NCI-H345 treated with DMSO at 0.1 percent for 48 hours (cell line): ENCODE data around the gene NTN5.
A peak's percentile ranks its signal among the peaks of the same experiment; 100 is the strongest.
"Not testable (repeated sequence)": the region's sequence is repeated elsewhere in the genome, so short reads cannot be mapped to it uniquely, and the experiment has no call there.

ENCODE experiments used
- DNase-seq: peaks from one replicate; lab custom pipeline; 2025; ENCODE audit not compliant: unreplicated experiment; lab: John Stamatoyannopoulos, UW

The NTN5 gene

GRCh38 chr19:48672994-48673393 is at the start of gene NTN5:
TSS of gene NTN5 (minus strand) at chr19:48673017. CDS start at chr19:48670986, 2,031 bp downstream.
- no peak for DNase-seq

- DNase-seq, result no peak
Measured at GRCh38 chr19:48722196-48722708, 49.4 kb upstream of the NTN5 start.

- DNase-seq, result peak; percentile 92
Measured at GRCh38 chr19:48720613-48721296, 47.9 kb upstream of the NTN5 start.

- DNase-seq, result no peak
Measured at GRCh38 chr19:48720251-48720612, 47.4 kb upstream of the NTN5 start.

- no peak for DNase-seq
Measured at GRCh38 chr19:48719263-48720171, 46.7 kb upstream of the NTN5 start, which contains the start of gene MAMSTR. TSS of gene MAMSTR (minus strand) at chr19:48719725. CDS start at chr19:48719031, 694 bp downstream.

GRCh38 chr19:48718711-48719231 is 46.0 kb upstream of the NTN5 start:
- no peak for DNase-seq

- DNase-seq, result not testable (repeated sequence)
Measured at GRCh38 chr19:48718106-48718505, 45.3 kb upstream of the NTN5 start.

- no peak for DNase-seq
Measured at GRCh38 chr19:48716562-48717291, 43.9 kb upstream of the NTN5 start.

- DNase-seq, result no peak
Measured at GRCh38 chr19:48715681-48716171, 42.9 kb upstream of the NTN5 start.

- DNase-seq, result no peak
Measured at GRCh38 chr19:48714759-48715675, 42.2 kb upstream of the NTN5 start.

GRCh38 chr19:48713864-48714755 is 41.3 kb upstream of the NTN5 start:
- peak; percentile 95 for DNase-seq

GRCh38 chr19:48713041-48713863 is 40.4 kb upstream of the NTN5 start:
- no peak for DNase-seq

- no peak for DNase-seq
Measured at GRCh38 chr19:48711106-48711662, 38.4 kb upstream of the NTN5 start.

- DNase-seq, result no peak
Measured at GRCh38 chr19:48708471-48708870, 35.7 kb upstream of the NTN5 start.

- DNase-seq, result no peak
Measured at GRCh38 chr19:48705431-48705830, 32.6 kb upstream of the NTN5 start.

- DNase-seq, result no peak
Measured at GRCh38 chr19:48703316-48703715, 30.5 kb upstream of the NTN5 start.

- DNase-seq, result no peak
Measured at GRCh38 chr19:48702701-48703100, 29.9 kb upstream of the NTN5 start.

- no peak for DNase-seq
Measured at GRCh38 chr19:48698046-48698445, 25.2 kb upstream of the NTN5 start.
